HG03108 (cell line): Measurements from ENCODE around the gene CECR2.
"Not testable (repeated sequence)": the region's sequence is repeated elsewhere in the genome, so short reads cannot be mapped to it uniquely, and the experiment has no call there.

Experiments
- ATAC-seq: cut with Tn5 transposase; IDR thresholded peaks from one replicate; pipeline ENCODE4 v1.9.1; 2021; ENCODE audit warnings: moderate library complexity; ENCODE audit not compliant: unreplicated experiment

Gene CECR2

GRCh38 chr22:17563936-17564391 is 194.7 kb downstream of the CECR2 start:
- no peak for ATAC-seq

DNA sequence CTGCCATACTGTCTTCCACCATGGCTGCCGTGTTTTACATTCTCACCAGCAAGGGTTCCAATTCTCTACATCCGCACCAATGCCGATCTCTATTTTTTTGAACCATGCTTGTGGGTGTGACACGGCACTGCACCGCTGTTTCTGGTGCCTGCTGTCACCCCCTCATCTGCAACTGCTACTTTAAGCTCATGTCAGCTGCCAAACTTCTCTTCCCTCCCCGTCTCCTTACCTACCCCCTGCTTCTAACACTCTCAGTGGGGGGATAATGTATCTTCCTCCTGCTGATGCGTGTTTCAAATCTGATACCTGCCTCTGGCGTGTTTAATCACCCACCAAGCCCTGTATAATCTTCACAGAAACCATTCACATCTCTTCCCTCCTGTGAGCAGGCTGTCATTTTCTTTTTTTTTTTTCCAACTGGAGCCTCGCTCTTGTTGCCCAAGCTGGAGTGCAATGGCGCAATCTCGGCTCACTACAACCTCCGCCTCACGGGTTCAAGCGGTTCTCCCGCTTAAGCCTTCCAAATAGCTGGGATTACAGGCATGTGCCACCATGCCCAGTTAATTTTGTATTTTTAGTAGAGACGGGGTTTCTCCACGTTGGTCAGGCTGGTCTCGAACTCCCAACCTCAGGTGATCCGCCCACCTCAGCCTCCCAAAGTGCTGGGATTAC is 196.9 kb downstream of the CECR2 start:
- not testable (repeated sequence) for ATAC-seq

GRCh38 chr22:17566776-17567175 is 197.5 kb downstream of the CECR2 start:
- ATAC-seq: no peak

- no peak for ATAC-seq
These were observed 200.8 kb downstream of the CECR2 start for GRCh38 chr22:17569971-17570511.

DNA sequence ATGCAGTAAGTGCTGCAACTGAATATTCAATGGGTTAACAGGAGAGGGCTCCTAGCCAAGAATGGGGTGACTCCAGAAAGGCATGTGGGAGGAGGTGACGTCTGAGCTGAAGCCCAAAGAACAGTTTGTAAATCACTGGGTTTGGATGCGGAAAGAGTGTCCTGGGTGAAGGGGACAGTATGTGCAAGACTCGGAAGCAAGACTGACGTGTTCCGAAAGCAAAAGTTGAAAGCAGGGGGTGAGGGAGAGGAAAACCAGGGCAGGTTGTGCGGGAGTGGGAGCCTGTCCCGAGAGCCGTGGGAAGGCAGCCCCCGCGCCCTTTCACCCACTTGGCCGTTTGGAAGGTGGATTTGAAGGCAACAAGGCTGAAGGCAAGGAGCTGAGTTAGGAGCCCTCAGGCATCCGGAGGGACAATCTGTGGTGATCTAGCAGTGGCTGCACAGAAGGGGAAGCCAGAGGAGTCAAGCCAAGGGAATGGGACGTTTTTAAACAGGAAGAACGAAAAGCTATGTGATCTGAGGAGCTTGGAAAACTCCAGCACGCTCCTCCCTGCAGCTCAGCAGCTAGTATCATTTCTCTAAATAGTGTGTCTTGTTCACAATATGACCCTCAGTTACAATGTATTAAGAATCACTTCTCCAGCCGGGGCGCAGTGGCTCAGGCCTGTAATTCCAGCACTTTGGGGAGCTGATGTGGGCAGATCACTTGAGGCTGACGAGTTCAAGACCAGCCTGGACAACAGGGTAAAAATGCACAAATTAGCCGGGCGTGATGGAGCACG is 201.8 kb downstream of the CECR2 start:
- ATAC-seq: no peak

DNA sequence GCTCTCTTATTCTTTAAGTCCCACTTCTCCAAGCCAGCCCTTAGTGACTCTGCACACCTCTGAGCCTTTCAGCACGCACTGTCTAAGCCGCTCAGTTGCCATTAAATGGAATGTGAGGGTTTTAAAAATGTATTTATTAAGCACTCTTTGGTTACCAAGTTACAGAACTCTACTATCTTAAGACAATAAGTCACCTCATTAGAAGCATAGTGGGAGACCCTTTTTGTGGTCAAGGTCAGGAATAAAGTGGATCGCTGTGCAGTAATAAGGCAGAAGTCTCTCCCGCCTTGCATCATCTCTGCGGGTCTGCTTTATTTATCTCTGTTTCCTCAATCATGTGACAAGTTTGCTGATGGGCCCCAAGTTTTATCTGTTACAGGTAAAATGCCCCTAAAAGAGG is 205.9 kb downstream of the CECR2 start:
- ATAC-seq: no peak

- no peak for ATAC-seq
These were observed 206.4 kb downstream of the CECR2 start for GRCh38 chr22:17575681-17576080.

DNA sequence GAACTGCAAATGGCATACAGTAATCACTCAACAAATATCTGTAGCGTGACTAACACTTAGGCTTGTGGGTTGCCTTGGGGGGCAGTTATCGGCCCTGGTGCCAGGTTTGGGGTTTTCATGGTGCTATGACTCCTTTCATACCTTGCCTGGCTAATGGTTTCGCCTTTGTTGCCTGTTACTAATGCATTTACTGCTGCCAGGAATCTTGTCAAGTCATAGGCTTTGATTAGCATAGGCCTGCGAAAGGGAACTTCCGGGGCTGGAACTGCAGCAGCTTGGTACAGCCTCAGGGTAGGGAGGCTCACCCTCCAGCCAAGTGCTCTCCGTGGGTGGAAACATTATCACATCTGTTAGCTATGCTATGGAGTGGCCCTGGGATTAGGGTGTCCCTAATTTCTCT is 207.2 kb downstream of the CECR2 start:
- no peak for ATAC-seq

DNA sequence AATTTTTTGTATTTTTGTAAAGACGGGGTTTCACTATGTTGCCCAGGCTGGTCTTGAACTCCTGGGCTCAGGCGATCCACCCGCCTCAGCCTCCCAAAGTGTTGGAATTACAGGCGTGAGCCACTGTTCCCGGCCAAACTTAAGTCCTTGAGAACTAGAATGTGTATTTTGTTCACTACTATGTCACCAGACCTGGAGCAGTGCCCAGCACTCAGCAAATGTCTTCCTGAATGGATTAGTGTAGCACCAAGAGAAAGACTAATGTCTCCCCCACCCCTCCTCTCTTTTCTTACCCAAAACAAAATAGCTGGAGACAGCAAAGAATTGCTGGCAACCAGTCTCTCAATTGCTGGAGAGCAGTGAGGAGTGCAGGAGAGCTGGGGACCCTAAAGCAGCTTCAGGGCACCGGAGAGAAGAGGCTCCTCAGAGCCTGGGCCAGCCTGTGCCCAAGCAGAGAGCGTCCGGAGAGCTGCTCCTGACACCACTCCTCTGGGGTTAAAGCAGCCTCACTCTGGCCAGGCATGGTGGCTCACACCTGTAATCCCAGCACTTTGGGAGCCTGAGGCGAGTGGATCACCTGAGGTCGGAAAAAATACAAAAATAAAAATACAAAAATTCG is 209.0 kb downstream of the CECR2 start:
- no peak for ATAC-seq

DNA sequence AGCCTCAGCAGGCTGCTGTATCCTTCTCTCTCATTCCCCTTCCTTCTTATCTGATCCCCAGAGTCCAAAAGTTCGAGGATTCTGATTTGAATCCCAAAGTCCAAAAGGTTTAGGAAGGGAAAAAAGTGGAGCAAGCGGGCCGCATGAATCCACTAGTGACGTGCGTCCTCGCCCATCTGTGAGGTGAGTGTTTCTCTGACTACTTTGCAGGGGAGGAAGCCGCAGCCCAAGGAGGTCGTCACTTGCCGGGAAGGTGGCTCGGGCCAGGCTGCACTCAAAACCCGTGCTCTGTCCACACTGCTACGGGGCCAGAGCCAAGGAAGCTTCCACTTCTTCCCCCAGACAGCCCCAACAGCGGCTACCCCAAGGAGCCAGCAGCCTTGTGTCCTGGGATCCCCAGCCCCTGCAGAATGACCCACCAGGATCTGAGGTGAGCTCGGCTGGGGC is 210.3 kb downstream of the CECR2 start:
- ATAC-seq: no peak

DNA sequence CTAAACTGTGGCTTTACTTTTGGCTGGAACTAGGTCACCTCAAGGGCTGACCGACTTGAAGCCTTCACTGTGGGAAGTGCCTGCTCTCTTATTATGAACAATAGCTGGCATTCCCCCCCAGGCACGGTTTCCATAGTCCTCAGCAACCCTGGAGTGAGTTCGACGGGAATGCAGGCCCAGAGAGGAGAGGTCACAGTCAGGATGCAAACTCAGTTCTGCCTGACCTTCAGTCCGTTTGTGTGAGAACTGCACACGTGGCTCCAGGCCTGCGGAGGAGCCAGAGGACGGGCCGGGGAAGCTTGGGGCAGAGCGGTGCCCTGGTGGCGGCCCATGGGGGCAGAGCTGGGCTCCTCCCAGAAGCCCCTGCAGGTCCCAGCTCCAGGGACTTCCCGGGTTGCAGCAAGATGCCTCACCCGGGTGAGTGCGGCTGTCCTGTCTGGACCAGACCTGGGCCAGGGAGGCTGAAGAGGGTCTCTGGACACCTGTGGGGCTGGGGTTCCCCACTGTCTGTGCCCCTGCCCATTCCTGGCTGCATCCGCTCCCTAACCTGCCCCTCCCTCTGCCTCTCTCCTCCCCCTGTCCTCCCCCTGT is 211.3 kb downstream of the CECR2 start:
- no peak for ATAC-seq

GRCh38 chr22:17581056-17581455 is 211.8 kb downstream of the CECR2 start:
- no peak for ATAC-seq

GRCh38 chr22:17581631-17582030 is 212.4 kb downstream of the CECR2 start:
- no peak for ATAC-seq

- no peak for ATAC-seq
These were observed 213.9 kb downstream of the CECR2 start for GRCh38 chr22:17583151-17583550.

GRCh38 chr22:17586831-17587440 is 217.7 kb downstream of the CECR2 start:
- no peak for ATAC-seq

- ATAC-seq: no peak
These were observed 218.4 kb downstream of the CECR2 start for GRCh38 chr22:17587629-17588028.

- no peak for ATAC-seq
These were observed 219.3 kb downstream of the CECR2 start for GRCh38 chr22:17588606-17589005.

- no peak for ATAC-seq
These were observed 220.6 kb downstream of the CECR2 start for GRCh38 chr22:17589810-17590375.

GRCh38 chr22:17590586-17590985 is 221.3 kb downstream of the CECR2 start:
- no peak for ATAC-seq

DNA sequence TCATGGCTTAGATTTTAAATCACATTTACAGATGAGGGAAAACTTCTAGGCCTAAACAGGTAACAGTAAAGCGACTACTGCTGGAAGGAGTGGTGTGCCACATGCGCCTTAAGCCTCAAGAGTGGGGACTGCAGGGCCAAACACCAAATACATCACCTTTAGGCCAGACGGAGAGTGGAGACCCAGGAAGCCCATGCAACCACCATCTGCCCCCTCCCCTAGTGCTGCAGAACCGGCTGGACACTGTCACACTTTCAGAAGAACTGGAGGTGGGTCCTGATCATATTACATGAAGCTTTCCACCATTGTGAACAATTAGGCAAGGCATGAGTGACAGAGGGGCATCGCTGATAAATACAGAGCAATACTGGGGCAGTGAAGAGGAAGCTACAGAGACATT is 222.9 kb downstream of the CECR2 start:
- ATAC-seq: no peak
